NCI-H187 treated with DMSO at 0.1 percent for 48 hours (cell line): ENCODE data around the gene ANKMY1.

Experiments
- DNase-seq: peaks from one replicate; lab custom pipeline; 2025; lab: John Stamatoyannopoulos, UW

ANKMY1 gene

DNA sequence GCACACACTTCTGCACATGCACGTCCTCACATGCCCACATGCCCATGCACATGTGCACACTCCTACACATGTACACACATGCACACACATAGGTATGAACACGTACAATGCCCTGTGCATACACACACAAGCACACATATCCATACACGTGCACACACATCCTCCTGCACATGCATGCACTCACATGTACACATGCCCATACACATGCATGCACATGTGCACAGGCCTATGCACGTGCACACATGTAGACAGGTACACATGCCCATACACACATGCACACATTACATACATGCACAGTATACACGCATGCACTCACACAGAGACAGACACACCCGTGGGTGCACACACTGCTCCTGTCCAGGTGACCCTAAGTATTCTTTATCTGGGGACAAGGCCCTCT, 88.0 kb downstream of the ANKMY1 start:
- DNase-seq, result no peak

GRCh38 chr2:240469239-240469636, 88.5 kb downstream of the ANKMY1 start:
- DNase-seq, result no peak

GRCh38 chr2:240468303-240469238, 89.2 kb downstream of the ANKMY1 start:
- no peak for DNase-seq

DNA sequence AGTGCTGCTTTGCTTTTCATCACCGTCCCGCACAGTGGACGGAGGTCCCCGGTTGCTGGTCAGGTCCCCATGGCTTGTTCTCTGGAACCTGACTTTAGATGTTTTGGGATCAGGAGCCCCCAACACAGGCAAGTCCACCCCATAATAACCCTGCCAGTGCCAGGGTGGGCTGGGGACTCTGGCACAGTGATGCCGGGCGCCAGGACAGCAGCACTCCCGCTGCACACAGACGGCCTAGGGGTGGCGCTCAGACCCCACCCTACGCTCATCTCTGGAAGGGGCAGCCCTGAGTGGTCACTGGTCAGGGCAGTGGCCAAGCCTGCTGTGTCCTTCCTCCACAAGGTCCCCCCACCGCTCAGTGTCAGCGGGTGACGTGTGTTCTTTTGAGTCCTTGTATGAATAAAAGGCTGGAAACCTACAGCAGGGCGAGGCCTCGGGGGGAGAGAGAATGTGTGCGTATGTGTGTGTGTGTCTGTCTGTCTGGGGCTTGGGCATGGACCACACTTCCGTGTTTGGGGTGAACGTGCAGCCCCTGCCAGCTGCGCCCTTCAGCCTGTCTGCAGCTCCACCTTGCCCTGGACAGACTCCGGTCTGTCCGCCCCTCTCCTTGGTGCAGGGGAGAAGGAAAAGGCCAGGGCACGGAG, 90.0 kb downstream of the ANKMY1 start:
- DNase-seq, result no peak

- DNase-seq, result no peak
Measured at GRCh38 chr2:240467149-240467642, 90.6 kb downstream of the ANKMY1 start.

DNA sequence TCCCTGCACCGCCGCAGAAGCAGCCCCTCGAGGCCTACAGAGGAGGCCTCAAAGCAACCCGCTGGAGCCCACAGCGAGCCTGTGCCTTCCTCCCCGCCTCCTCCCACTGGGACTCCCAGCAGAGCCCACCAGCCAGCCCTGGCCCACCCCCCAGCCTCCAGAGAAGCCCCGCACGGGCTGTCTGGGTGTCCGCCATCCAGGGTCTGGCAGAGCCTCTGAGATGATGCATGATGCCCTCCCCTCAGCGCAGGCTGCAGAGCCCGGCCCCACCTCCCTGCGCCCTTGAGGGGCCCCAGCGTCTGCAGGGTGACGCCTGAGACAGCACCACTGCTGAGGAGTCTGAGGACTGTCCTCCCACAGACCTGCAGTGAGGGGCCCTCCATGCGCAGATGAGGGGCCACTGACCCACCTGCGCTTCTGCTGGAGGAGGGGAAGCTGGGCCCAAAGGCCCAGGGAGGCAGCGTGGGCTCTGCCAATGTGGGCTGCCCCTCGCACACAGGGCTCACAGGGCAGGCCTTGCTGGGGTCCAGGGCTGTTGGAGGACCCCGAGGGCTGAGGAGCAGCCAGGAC, 91.1 kb downstream of the ANKMY1 start:
- DNase-seq, result no peak

DNA sequence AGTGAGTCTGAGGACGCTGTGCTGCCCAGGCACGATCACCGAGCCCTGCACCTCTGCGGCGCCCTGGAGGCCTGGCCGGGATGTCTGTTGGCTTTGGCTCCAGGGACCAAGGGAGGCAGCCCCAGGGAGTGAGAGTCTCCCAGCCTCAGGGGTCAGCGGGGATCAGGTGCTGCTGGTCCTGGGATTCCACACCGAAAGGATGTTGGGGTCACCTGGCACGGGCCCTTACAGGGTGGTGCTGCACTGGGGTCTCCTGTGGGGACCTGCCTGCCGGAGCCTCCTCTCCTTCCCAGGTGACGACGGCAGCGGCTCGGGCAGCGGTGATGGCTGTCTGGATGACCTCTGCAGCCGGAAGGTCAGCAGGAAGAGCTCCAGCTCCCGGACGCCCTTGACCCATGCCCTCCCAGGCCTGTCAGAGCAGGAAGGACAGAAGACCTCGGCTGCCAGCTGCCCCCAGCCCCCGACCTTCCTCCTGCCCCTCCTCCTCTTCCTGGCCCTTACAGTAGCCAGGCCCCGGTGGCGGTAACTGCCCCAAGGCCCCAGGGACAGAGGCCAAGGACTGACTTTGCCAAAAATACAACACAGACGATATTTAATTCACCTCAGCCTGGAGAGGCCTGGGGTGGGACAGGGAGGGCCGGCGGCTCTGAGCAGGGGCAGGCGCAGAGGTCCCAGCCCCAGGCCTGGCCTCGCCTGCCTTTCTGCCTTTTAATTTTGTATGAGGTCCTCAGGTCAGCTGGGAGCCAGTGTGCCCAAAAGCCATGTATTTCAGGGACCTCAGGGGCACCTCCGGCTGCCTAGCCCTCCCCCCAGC, 91.8 kb downstream of the ANKMY1 start:
- no peak for DNase-seq

DNA sequence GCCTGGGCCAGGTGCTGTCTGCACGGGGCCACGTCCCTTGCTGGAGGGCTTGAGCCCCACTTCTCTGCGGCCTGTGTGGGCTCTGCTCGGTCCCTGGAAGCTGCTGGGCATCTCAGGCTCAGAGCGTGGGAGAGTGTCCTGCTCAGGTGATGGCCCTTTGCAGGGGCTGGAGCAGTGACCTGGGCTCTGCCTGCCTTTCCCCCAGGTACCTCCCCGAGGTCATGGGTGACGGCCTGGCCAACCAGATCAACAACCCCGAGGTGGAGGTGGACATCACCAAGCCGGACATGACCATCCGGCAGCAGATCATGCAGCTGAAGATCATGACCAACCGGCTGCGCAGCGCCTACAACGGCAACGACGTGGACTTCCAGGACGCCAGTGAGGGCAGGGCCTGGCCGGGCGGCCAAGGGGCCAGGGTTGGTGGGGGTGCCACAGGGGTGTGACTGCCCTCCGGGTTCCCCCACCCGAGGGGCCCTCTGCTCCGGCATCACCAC, 92.5 kb downstream of the ANKMY1 start:
- DNase-seq, result no peak

GRCh38 chr2:240464514-240465241, 93.1 kb downstream of the ANKMY1 start:
- DNase-seq, result no peak

DNA sequence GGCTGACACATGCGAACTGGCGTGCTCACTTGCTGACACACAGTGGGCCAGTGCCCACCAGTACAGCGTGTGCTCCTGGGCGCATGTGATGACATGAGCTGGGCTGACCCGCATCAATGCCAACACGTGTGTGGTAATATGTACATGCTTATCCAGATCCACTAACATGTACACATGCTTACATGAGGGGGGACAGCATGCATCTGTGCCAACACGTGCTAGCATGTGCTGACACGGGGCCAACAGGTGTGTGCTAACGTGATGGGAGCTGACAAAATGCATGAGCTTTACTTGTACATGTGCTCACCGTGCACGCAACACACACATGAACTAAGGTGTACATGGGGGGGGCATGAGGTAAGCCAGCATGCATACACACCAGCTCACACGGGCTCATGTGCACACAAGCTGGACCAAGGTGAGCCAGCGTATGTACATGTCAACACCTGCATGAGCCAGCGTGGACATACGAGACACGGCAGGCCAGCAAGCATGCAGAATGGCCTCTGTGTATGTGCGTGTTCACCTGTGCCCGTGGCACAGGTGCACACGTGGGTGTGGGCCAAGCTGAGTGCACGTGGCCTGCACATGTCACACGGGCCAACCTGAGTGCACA, 93.8 kb downstream of the ANKMY1 start:
- DNase-seq, result no peak

DNA sequence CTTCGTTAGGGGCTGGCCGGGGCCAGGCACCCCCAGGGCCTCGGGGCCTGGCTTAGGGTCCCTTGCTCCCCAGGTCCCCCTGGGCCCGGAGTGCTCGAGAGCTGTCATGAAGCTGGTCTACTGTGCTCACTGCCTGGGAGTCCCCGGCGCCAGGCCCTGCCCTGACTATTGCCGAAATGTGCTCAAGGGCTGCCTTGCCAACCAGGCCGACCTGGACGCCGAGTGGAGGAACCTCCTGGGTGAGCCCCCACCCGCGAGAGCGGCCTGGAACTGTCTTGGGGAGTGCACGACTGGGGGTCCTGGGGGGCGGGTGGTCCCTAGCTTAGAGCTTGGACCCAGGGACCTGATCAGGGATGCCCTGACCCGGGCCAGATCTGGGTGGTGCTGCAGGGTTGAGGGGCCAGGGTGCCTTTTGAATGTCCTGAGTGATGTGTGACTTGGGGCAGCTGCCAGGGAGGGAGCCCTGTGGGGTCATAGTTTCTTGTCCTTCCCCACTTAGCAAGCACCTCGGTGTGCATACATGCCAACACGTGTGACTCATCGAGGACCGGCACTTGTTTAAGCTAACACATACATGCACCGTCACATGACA, 94.4 kb downstream of the ANKMY1 start:
- DNase-seq, result no peak

DNA sequence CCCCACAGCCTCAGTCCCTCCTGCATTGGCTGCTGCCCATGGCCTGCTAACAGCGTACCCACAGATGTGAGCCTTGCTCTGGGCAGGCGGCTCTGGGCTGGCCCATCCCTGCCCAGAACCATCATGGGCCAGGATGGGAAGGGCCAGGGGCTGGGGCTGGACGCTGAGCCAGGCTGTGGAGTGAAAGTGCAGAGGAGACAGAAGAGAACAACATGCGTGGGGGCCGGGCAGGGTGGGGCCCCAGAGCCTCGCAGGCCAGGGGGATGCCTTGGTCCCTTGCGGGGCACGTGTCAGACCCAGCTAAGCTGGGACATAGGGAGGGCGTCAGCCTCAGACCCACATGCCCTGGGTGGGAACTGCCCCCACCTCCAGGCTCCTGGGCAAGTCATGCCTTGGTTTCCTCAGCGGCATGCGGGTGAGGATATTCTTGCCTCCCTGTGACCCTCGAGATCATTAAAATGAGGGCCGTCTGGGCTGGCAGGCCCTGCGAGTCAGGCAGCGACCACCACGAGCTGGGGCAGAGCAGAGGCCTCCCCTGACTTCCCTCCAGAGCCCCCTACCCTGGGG, 95.0 kb downstream of the ANKMY1 start:
- no peak for DNase-seq

- DNase-seq, result no peak
Measured at GRCh38 chr2:240462073-240462706, 95.6 kb downstream of the ANKMY1 start.

DNA sequence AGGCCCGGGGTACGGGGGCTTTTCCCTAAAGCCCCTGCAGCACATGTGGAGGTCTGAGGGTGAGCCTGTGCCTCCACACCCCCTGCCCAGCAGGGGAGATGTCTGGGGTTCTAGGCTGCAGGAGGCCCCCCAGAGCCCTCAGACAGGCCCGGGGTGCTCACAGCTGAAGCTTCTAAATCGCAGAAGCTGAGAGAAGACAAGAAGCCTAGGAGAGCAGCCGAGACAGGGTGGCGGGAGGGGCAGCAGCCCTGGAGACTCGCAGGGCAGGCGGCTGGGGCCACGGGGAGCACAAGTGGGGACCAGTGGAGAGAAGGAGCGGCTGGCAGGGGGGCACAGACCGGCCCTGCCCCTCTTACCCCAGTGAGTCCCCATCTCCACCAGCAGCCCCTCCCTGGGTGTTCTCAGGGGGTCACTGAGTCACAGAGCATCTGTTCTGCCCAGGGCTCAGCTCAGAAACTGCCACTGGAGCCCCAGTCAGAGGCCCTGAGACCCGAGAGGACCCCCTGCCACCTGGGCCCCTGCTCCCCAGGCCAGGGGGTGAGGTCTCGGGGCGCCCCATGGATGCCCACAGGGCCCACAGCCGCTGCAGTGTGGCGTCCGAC, 96.2 kb downstream of the ANKMY1 start:
- no peak for DNase-seq

- DNase-seq, result no peak
Measured at GRCh38 chr2:240460781-240461431, 96.9 kb downstream of the ANKMY1 start.

DNA sequence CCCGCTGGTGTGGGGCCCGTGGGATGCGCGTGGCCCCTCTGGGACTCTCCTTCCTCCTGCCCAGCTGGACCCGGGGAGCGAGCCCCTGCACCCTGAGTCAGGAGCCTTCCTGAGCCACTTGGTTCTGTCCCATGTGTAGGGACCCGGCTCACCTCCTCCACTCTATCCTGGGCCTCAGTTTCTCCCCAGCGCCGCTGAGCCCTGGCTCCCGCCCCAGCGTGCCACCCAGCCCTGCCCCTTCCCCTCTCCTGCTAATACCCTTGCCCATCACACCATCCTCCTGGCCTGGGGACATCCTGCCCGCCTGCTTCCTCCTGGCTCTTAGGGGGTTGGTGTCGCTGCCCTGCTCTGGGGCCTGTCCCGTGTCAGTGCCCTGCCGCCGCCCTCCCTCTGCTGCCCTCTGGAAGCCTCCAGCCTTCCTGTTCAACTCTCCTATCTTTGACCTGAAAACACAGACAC, 97.5 kb downstream of the ANKMY1 start:
- no peak for DNase-seq

GRCh38 chr2:240459401-240460252, 98.2 kb downstream of the ANKMY1 start:
- no peak for DNase-seq
